ENCODE measurements around the gene PCDH9.

DNA sequence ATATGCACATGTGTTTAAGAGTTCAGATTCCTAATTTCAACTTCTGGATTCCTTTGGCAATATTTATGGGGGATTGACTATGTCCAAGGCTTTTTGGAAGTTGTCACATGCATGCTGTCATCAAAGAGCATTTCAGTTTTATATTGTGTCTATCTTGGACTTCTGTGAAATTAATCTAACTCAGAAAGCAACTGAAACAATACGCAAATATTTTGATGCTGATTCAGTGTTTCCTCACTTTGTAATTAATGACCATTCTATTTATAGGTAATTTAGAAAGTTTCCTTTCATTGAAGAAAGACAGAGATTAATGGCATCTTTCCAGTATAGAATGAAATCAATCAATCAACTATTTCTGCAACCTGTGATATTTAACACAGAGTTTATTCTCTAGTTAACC, 550.1 kb downstream of the PCDH9 start:
- TF ChIP-seq, protein P1, sequence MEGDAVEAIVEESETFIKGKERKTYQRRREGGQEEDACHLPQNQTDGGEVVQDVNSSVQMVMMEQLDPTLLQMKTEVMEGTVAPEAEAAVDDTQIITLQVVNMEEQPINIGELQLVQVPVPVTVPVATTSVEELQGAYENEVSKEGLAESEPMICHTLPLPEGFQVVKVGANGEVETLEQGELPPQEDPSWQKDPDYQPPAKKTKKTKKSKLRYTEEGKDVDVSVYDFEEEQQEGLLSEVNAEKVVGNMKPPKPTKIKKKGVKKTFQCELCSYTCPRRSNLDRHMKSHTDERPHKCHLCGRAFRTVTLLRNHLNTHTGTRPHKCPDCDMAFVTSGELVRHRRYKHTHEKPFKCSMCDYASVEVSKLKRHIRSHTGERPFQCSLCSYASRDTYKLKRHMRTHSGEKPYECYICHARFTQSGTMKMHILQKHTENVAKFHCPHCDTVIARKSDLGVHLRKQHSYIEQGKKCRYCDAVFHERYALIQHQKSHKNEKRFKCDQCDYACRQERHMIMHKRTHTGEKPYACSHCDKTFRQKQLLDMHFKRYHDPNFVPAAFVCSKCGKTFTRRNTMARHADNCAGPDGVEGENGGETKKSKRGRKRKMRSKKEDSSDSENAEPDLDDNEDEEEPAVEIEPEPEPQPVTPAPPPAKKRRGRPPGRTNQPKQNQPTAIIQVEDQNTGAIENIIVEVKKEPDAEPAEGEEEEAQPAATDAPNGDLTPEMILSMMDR (conservative IDR thresholded peaks at IDR 0.05 in 1 of 2, IDR thresholded peaks at IDR 0.05 in 1 of 2; ENCODE audit: extremely low read depth in 1 of 2, insufficient read depth in 1 of 2, low read depth in 1 of 2, low read length in 2 of 2) = no peak
- no peak for TF ChIP-seq EZH2 (IDR thresholded peaks at IDR 0.05; ENCODE audit: borderline replicate concordance, low read length)

Data from mammary epithelial cell (primary cell).